ENCODE measurements around the gene IPCEF1.
"Not testable (repeated sequence)": the region's sequence is repeated elsewhere in the genome, so short reads cannot be mapped to it uniquely, and the experiment has no call there.

IPCEF1 gene

DNA sequence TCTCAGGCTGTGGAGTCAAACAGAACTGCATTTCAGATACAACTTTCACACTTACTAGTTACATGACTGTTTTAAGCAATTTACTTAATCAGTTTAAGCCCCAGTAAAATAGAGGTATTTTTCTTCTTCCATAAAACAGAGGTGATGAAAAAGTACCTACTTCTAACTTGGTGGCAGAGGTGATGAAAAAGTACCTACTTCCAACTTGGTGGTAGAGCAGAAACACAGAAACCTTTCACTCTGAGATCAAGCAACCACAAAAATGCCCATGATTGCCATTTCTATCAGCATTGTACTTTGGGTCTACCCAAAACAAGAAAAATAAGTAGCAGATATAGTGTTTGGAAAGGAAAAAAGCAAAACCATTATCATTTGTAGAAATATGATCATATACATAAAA is 168.9 kb downstream of the IPCEF1 start:
- Mint-ChIP-seq H3K36me3 (ENCODE audit: insufficient read depth) (peaks cover 22% of the 10 kb centered on the region), H3K4me1 (ENCODE audit: low read depth in 2 of 2) (peaks cover 28 to 59% of the 10 kb centered on the region in 2 donors), H3K27ac (peak overlapping the region in 1 of 2 donors; percentile 69), H3K9me3 (no peaks in the 10 kb centered on the region), H3K4me3 (no peak overlapping the region), H3K27me3 (no peaks in the 10 kb centered on the region)
- ATAC-seq (replicated peaks) (no peak), DNase-seq (no peak)

DNA sequence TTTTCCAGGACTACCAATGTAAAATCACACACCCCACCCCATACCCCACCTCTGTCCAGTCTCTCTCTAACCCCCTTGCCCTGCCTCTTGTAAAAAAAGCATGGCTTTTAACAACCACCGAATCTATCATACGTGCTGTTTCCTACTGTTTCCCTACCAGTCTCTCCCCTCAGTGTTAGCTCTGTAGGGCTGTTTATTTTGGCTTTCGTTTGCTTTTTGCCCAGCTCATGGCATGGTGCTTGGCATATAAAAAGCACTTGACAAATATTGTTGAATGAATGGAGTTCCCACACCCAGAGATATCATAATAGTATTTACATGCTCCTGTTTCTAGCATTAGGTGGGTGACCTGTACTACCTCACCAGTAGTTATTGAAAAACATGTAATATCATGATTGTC is 169.4 kb downstream of the IPCEF1 start:
- no peak overlapping the region for H3K4me3 Mint-ChIP-seq
- peaks cover 0 to 1% of the 10 kb centered on the region in 2 donors for H3K9me3 Mint-ChIP-seq
- DNase-seq (no peak), ATAC-seq (replicated peaks) (no peak)
- H3K27ac Mint-ChIP-seq: peak overlapping the region in 1 of 2 donors; percentile 69
- peaks cover 25 to 57% of the 10 kb centered on the region in 2 donors for H3K4me1 Mint-ChIP-seq (ENCODE audit: low read depth in 2 of 2)
- no peaks in the 10 kb centered on the region for H3K27me3 Mint-ChIP-seq
- H3K36me3 Mint-ChIP-seq (ENCODE audit: insufficient read depth): peaks cover 22% of the 10 kb centered on the region

DNA sequence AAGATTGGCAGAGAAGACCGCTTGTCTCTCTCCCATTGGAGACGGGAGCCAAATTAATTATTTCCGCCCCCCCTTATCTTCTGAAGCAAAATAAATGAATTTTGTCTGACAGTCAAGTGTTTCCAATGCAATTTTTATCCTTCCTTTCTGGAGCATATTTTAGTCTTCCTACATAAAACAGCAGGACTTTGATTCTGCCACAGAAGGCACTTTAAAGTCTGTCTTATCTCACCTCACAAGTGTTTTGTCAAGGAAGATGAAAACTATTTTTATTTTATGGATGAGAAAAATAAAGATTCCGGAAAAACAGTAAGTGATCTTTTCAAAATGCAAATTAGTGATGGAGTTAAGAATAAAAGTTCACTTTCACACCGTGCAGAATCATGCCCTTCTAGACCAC is 177.2 kb downstream of the IPCEF1 start:
- no peak for DNase-seq
- Mint-ChIP-seq H3K27me3 (no peaks in the 10 kb centered on the region), H3K4me3 (no peak overlapping the region), H3K36me3 (ENCODE audit: insufficient read depth) (peaks cover 10% of the 10 kb centered on the region), H3K4me1 (ENCODE audit: low read depth in 2 of 2) (peaks cover 40 to 60% of the 10 kb centered on the region in 2 donors), H3K27ac (peak overlapping the region in 1 of 2 donors; percentile 62), H3K9me3 (peaks cover 0 to 1% of the 10 kb centered on the region in 2 donors)
- ATAC-seq (replicated peaks): no peak

DNA sequence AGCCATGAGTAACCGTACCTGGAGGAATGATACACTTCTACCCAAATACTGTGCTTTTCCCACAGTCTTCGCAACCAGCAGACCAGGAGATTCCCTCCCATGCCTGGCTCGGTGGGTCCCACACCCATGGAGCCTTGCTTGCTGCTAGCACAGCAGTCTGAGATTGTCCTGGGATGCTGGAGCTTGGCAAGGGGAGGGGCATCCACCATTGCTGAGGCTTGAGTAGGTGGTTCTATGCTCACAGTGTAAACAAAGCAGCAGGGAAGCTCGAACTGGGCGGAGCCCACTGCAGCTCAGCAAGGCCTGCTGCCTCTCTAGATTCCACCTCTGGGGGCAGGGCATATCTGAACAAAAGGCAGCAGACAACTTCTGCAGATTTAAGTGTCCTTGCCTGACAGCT is 184.2 kb downstream of the IPCEF1 start:
- H3K27me3 Mint-ChIP-seq; ATAC-seq (replicated peaks); DNase-seq; H3K4me3 Mint-ChIP-seq; H3K9me3 Mint-ChIP-seq: not testable (repeated sequence)
- peaks cover 64 to 65% of the 10 kb centered on the region in 2 donors for H3K4me1 Mint-ChIP-seq (ENCODE audit: low read depth in 2 of 2)
- peaks cover 24% of the 10 kb centered on the region for H3K36me3 Mint-ChIP-seq (ENCODE audit: insufficient read depth)
- peak overlapping the region; percentile 19 to 82 for H3K27ac Mint-ChIP-seq

DNA sequence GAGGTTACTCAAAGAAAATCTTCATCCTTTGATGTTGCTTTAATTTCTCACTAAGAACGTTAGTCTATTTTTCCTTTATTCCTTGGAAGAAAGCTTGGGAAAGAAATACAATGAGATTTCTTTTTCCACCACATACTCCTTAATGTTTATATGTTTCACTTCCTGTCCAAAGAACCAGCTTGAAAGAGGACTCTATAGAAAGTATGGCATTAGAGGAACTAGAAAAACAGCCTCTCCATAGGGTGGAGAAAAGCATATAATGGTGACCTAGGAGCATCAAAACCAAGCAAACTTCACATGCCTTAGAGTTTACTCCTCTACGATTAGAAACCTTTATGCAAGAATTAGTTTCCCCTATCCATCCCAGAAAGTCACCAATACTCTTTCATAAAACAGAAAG is 186.5 kb downstream of the IPCEF1 start:
- Mint-ChIP-seq H3K4me3 (no peak overlapping the region), H3K36me3 (ENCODE audit: insufficient read depth) (peaks cover 29% of the 10 kb centered on the region), H3K27ac (peak overlapping the region; percentile 45 to 78), H3K4me1 (ENCODE audit: low read depth in 2 of 2) (peaks cover 51 to 61% of the 10 kb centered on the region in 2 donors), H3K9me3 (no peaks in the 10 kb centered on the region), H3K27me3 (no peaks in the 10 kb centered on the region)
- ATAC-seq (replicated peaks) (no peak), DNase-seq (no peak)

DNA sequence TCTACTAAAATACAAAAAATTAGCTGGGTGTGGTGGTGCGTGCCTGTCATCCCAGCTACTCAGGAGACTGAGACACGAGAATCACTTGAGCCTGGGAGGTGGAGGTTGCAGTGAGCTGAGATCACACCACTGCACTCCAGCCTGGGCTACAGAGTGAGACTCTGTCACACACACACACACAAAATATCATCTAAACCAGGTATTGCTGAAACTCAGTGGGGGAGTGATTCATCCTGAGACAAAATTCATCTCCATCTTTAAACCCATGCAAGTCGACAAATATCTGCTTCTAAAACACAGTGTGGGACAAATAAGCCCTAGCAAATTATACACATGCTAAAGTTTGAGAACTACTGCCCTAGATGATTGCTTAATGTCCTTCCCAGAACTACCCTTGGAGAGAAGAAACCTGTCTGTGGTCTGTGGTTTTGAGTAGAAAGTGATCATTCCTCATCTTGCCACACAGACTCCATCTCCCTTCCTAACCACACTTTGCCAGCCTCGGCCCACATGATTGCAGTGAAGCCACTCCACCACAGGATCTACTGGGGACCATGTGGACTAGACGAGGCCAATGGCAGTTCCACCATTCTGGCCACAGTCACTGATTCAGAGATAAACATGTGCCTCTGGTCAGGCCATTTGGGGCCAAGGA is 187.3 kb downstream of the IPCEF1 start:
- Mint-ChIP-seq H3K9me3 (no peaks in the 10 kb centered on the region), H3K36me3 (ENCODE audit: insufficient read depth) (peaks cover 30% of the 10 kb centered on the region), H3K4me1 (ENCODE audit: low read depth in 2 of 2) (peaks cover 44 to 57% of the 10 kb centered on the region in 2 donors), H3K4me3 (peak overlapping the region in 1 of 2 donors; percentile 22), H3K27me3 (no peaks in the 10 kb centered on the region), H3K27ac (peak overlapping the region; percentile 78 to 86)
- ATAC-seq (replicated peaks): peak; percentile 37
- DNase-seq: no peak

DNA sequence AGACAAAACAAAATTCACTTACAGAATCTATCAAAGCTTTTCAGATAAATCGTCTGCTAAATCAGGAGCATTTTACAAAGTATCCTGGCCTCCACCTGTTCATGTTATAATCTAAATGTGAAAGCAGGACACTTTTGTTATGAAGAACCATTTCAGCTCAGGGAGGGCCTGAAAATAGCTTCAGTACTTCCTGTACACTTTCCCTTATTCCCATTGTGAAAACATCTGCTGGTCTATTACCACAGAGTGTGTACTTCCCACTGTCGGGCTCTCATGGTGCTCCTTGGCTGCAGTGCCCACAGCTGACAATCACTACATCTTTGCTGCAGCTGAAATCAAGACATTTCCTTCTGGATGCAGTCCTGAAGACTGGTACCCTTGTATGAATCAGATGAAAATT is 189.5 kb downstream of the IPCEF1 start:
- DNase-seq (no peak), ATAC-seq (replicated peaks) (no peak)
- peaks cover 26 to 42% of the 10 kb centered on the region in 2 donors for H3K4me1 Mint-ChIP-seq (ENCODE audit: low read depth in 2 of 2)
- H3K36me3 Mint-ChIP-seq (ENCODE audit: insufficient read depth): peaks cover 22% of the 10 kb centered on the region
- H3K9me3 Mint-ChIP-seq: no peaks in the 10 kb centered on the region
- peak overlapping the region; percentile 11 to 39 for H3K27ac Mint-ChIP-seq
- H3K4me3 Mint-ChIP-seq: no peak overlapping the region
- no peaks in the 10 kb centered on the region for H3K27me3 Mint-ChIP-seq

DNA sequence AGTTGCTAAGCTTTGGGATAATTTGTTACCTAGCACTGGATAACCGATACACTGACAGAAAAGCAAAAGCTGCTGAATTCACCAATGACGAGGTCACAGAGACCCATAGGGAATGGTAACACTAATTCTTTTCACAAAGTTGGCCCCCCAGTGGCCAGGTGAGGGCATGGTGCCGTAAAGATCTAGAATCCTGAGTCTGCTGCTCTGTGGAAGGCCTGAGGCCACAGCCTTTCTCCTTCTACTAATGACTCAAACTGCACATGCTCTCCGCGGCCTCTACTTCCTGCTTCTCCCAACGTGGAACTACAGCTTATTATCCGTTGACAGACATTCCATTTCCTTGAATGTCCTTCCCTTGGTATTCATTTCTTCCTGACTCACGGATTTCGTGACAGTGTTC is 190.5 kb downstream of the IPCEF1 start:
- DNase-seq: no peak
- Mint-ChIP-seq H3K4me3 (no peak overlapping the region), H3K4me1 (ENCODE audit: low read depth in 2 of 2) (peaks cover 28 to 40% of the 10 kb centered on the region in 2 donors), H3K27me3 (no peaks in the 10 kb centered on the region), H3K36me3 (ENCODE audit: insufficient read depth) (peaks cover 19% of the 10 kb centered on the region), H3K27ac (peak overlapping the region; percentile 39 to 47), H3K9me3 (no peaks in the 10 kb centered on the region)
- ATAC-seq (replicated peaks): no peak

DNA sequence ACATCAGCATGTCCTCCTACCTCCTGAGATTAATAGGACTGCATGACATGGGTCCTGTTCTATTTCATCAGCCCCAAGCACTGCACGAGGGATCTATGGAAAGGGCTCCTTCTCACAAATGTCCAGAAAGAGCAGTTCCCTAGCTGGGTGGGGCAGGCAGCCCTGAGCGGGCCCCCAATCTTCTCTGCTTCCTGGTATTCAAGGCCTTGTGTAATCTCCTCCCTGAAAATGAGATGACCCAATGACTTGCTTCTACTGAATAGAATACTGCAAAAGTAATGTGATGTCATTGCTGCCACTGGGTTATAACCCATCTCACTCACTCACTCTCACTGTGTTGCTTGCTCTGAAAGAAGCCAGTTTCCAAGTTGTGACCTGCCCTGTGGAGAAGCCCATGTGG is 191.1 kb downstream of the IPCEF1 start:
- Mint-ChIP-seq H3K27ac (peak overlapping the region; percentile 16 to 47), H3K36me3 (ENCODE audit: insufficient read depth) (peaks cover 15% of the 10 kb centered on the region), H3K4me3 (no peak overlapping the region), H3K27me3 (no peaks in the 10 kb centered on the region), H3K4me1 (ENCODE audit: low read depth in 2 of 2) (peaks cover 27 to 34% of the 10 kb centered on the region in 2 donors), H3K9me3 (no peaks in the 10 kb centered on the region)
- DNase-seq (no peak), ATAC-seq (replicated peaks) (no peak)

DNA sequence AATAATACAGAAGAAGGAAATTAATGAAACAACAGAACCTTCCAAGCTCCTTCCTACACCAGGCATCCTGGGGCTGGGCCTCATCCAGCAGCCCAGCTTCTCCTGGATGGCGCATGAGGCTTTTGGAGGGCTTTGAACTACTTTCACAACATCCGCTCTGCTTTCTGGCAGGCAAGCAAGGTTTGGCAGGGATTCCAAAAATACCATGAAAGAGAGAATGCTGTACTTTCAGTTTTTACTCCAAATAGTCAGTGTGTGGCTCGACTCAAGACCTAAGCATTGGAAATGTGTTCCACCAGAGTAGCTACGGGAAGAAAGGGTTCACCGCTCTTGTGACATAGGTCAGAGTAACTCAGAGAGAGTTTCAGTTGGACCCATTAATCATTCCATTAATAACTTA is 192.2 kb downstream of the IPCEF1 start:
- ATAC-seq (replicated peaks): no peak
- Mint-ChIP-seq H3K36me3 (ENCODE audit: insufficient read depth) (peaks cover 13% of the 10 kb centered on the region), H3K4me1 (ENCODE audit: low read depth in 2 of 2) (peaks cover 16 to 32% of the 10 kb centered on the region in 2 donors), H3K4me3 (no peak overlapping the region), H3K9me3 (no peaks in the 10 kb centered on the region), H3K27ac (no peak overlapping the region), H3K27me3 (no peaks in the 10 kb centered on the region)
- no peak for DNase-seq

DNA sequence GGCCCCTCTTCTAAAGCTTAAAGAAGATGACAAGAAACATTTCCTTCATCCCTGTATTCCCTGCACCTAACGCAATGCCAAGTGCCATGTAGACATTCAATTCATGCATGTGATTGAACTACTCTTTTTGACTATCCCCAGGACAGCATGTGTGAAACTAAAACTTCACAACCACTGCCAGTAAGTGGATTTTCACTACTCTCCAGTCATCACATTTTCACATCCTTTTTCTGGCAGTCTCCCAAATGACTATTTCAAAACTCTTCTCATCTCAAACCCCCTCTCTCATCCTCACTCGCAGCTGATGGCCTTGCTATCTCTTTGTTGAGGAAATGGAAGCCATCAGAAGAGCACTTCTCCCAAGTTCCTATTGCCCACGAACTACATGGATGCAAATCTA is 194.9 kb downstream of the IPCEF1 start:
- DNase-seq (no peak), ATAC-seq (replicated peaks) (no peak)
- Mint-ChIP-seq H3K27ac (no peak overlapping the region), H3K4me1 (ENCODE audit: low read depth in 2 of 2) (peaks cover 25 to 48% of the 10 kb centered on the region in 2 donors), H3K9me3 (no peaks in the 10 kb centered on the region), H3K4me3 (no peak overlapping the region), H3K27me3 (no peaks in the 10 kb centered on the region), H3K36me3 (ENCODE audit: insufficient read depth) (peaks cover 9% of the 10 kb centered on the region)

DNA sequence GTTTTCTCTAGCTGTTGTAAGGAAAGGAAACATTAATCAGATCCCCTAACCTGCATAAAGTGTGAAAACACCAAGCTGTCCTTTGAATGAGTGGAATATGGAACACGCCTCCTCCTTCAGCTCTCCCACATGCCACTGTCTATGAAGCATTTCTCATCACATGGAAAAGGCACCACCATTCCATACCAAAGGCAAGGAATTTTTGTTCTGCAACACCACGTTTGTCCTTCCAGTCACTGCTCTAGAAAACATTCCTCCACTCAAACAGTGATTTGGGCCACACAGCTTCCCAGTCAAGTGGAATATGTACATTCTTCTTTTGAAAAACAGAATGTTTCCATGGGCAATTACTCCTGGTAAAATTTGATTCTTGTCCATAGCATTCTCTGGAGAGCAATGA is 197.5 kb downstream of the IPCEF1 start:
- no peak overlapping the region for H3K4me3 Mint-ChIP-seq
- ATAC-seq (replicated peaks): no peak
- H3K4me1 Mint-ChIP-seq (ENCODE audit: low read depth in 2 of 2): peaks cover 31 to 46% of the 10 kb centered on the region in 2 donors
- no peaks in the 10 kb centered on the region for H3K27me3 Mint-ChIP-seq
- no peak overlapping the region for H3K27ac Mint-ChIP-seq
- peaks cover 9% of the 10 kb centered on the region for H3K36me3 Mint-ChIP-seq (ENCODE audit: insufficient read depth)
- H3K9me3 Mint-ChIP-seq: no peaks in the 10 kb centered on the region
- DNase-seq: no peak

DNA sequence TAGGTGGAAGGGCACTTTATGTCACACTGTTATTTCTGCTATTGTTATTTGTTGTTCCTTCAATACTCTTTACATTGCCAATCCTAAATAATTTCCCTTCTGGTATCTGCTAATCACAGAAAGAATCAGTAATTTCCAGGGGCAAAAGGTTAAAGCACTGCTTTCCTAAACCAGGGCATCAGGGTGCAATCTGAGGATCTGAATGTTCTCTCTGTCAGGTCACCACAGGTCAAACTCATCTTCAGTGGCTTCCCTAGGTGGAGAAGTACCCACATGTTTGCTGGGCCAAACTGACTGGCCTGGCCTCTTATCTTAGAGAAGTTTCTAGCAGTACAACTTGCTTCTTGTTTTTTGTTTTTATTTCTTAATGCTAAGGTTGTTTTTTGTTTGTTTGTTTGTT is 198.9 kb downstream of the IPCEF1 start:
- DNase-seq (no peak), ATAC-seq (replicated peaks) (no peak)
- Mint-ChIP-seq H3K9me3 (no peaks in the 10 kb centered on the region), H3K27ac (peak overlapping the region; percentile 94 to 96), H3K36me3 (ENCODE audit: insufficient read depth) (peaks cover 9% of the 10 kb centered on the region), H3K27me3 (no peaks in the 10 kb centered on the region), H3K4me3 (peak overlapping the region; percentile 74 to 83), H3K4me1 (ENCODE audit: low read depth in 2 of 2) (peaks cover 31 to 46% of the 10 kb centered on the region in 2 donors)

DNA sequence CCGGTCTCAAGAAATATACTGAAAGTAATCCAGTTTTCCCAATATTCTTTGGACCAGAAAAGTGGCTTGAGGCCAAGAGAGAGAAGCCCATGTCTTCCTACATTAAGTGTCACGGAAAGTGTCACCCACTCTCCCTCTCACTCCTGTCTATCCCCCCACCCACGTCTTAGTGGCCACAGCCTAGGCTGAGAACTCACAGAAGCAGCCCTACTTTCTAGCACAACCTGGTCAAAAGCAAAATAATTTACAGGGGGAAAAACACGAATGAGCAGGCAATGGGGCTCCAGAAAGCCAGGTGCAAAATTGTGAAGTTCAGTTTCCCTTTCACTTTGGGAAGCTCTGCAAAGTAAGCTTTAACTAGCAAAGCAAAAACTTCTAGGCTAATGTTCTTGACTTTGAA is 199.5 kb downstream of the IPCEF1 start:
- DNase-seq (peak in 1 of 3 experiments; percentile 6), ATAC-seq (replicated peaks) (peak; percentile 34)
- Mint-ChIP-seq H3K27me3 (no peaks in the 10 kb centered on the region), H3K9me3 (no peaks in the 10 kb centered on the region), H3K4me3 (peak overlapping the region; percentile 74 to 83), H3K36me3 (ENCODE audit: insufficient read depth) (peaks cover 9% of the 10 kb centered on the region), H3K27ac (peak overlapping the region; percentile 94 to 96), H3K4me1 (ENCODE audit: low read depth in 2 of 2) (peaks cover 31 to 46% of the 10 kb centered on the region in 2 donors)

Data from effector memory CD8-positive, alpha-beta T cell (primary cell).